Measurements from ENCODE around the gene IL34.

DNA sequence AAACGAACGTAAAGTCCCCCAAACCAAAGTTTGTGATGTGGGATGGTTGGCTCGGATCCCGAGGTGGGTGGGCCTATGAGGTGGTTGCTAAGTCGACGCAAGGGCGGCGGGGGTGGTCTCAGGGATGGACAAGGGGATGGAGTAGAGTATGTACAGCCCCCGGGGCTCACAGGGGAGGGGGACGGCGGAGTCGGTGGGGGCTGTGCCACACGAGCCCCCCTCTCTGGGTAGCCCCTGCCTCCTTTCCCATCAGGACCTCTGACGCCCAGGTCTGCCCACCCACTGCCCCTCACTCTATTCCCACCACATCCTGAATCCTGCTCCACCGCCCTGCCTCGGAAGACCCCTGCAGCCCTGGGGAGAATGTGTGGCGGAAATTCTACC, 15.2 kb downstream of the IL34 start:
- TF ChIP-seq, protein P1, sequence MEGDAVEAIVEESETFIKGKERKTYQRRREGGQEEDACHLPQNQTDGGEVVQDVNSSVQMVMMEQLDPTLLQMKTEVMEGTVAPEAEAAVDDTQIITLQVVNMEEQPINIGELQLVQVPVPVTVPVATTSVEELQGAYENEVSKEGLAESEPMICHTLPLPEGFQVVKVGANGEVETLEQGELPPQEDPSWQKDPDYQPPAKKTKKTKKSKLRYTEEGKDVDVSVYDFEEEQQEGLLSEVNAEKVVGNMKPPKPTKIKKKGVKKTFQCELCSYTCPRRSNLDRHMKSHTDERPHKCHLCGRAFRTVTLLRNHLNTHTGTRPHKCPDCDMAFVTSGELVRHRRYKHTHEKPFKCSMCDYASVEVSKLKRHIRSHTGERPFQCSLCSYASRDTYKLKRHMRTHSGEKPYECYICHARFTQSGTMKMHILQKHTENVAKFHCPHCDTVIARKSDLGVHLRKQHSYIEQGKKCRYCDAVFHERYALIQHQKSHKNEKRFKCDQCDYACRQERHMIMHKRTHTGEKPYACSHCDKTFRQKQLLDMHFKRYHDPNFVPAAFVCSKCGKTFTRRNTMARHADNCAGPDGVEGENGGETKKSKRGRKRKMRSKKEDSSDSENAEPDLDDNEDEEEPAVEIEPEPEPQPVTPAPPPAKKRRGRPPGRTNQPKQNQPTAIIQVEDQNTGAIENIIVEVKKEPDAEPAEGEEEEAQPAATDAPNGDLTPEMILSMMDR (conservative IDR thresholded peaks at IDR 0.05) = no peak
- no peak for TF ChIP-seq ZFX (IDR thresholded peaks at IDR 0.05)
